HepG2 (cell line): ENCODE measurements around the gene CPEB4. TPM values are rescaled to one million over a fixed set of nuclear protein-coding genes. Genes with fewer than 3 reads are reported as not detected.
A peak's percentile ranks its signal among the peaks of the same experiment; 100 is the strongest.

Experiments
- ATM ChIP-seq: fragments of 450-650 bp; IDR thresholded peaks from 2 replicates; pipeline ENCODE4 v1.7.1; 2017; ENCODE audit warnings: mild to moderate bottlenecking, borderline replicate concordance
- GABPA ChIP-seq, 2 experiments: IDR thresholded peaks; 2 replicates each; pipeline ENCODE4 v1.6.1; 2011 to 2016; ENCODE audit warnings: low read depth in 2 of 2, low read length in 1 of 2, missing biosample characterization in 1 of 2, missing genetic modification characterization in 1 of 2
- MLXIP ChIP-seq: sonication (generic); formaldehyde crosslinking; IDR thresholded peaks from 2 replicates; pipeline ENCODE4 v1.9.0; 2021; ENCODE audit warnings: missing genetic modification reagents, borderline replicate concordance
- NFATC3 ChIP-seq: sonication (generic); formaldehyde crosslinking; IDR thresholded peaks from 2 replicates; pipeline ENCODE4 v1.5.1; 2020; ENCODE audit warnings: mild to moderate bottlenecking, missing genetic modification reagents
- PAXIP1 ChIP-seq: sonication (generic); formaldehyde crosslinking; conservative IDR thresholded peaks from 2 replicates; pipeline ENCODE4 v1.4.0; 2020; ENCODE audit warnings: mild to moderate bottlenecking, missing genetic modification reagents, moderate library complexity
- PRDM15 ChIP-seq: sonication (generic); formaldehyde crosslinking; IDR thresholded peaks from 2 replicates; pipeline ENCODE4 v1.4.0; 2020; ENCODE audit warnings: missing genetic modification reagents
- SP5 ChIP-seq: IDR thresholded peaks from 2 replicates; pipeline ENCODE4 v1.6.1; 2016; ENCODE audit warnings: low read depth, borderline replicate concordance
- SUZ12 ChIP-seq: fragments of 150-350 bp; IDR thresholded peaks from 2 replicates; pipeline ENCODE4 v1.6.1; 2014; ENCODE audit warnings: low read depth, low read length
- ZBTB34 ChIP-seq: sonication (generic); formaldehyde crosslinking; IDR thresholded peaks from 2 replicates; pipeline ENCODE4 v1.8.0; 2022; ENCODE audit warnings: mild to moderate bottlenecking, missing genetic modification reagents
- ZBTB43 ChIP-seq: sonication (generic); formaldehyde crosslinking; conservative IDR thresholded peaks from 2 replicates; pipeline ENCODE4 v1.4.0; 2020; ENCODE audit warnings: missing genetic modification reagents
- ZMYM2 ChIP-seq: sonication (generic); formaldehyde crosslinking; IDR thresholded peaks from 2 replicates; pipeline ENCODE4 v1.8.0; 2022; ENCODE audit warnings: mild to moderate bottlenecking, missing genetic modification reagents
- ZMYM3 ChIP-seq: sonication (generic); formaldehyde crosslinking; IDR thresholded peaks from 2 replicates; pipeline ENCODE4 v1.5.1; 2020; ENCODE audit warnings: mild to moderate bottlenecking, missing genetic modification reagents
- ZNF205 ChIP-seq: IDR thresholded peaks from 2 replicates; pipeline ENCODE4 v1.6.1; 2018; ENCODE audit warnings: missing biosample characterization, missing genetic modification reagents
- ZNF777 ChIP-seq: sonication (generic); formaldehyde crosslinking; IDR thresholded peaks from 2 replicates; pipeline ENCODE4 v1.4.0; 2020; ENCODE audit warnings: missing genetic modification reagents
- ZNF83 ChIP-seq: sonication (generic); formaldehyde crosslinking; IDR thresholded peaks from 2 replicates; pipeline ENCODE4 v1.4.0; 2020; ENCODE audit warnings: missing genetic modification reagents, mild to moderate bottlenecking, borderline replicate concordance
- polyA plus RNA-seq, 8 experiments: library from polyadenylated mRNA; depleted of rRNA in 3 of 8; stranded (reverse) in 7 of 8; unstranded in 1 of 8; fragments of >200 nt; fragmentation: Illumina TruSeq in 4 of 8; extraction: Trizol in 4 of 8; gene quantifications; 2 replicates each; pipeline versions ENCODE4 v1.2.1 to v1.2.3, GENCODE V29; 2011 to 2016; ENCODE audit warnings: low read depth in 4 of 8, missing spikeins in 1 of 8, mixed read lengths in 1 of 8; ENCODE audit not compliant: insufficient read depth in 1 of 8
- total RNA-seq, 5 experiments: library from RNA; depleted of rRNA; stranded (reverse); fragments of >200 nt; fragmentation: Illumina TruSeq; extraction: Trizol; gene quantifications; 2 replicates each; pipeline ENCODE4 v1.2.3, GENCODE V29; 2016; ENCODE audit warnings: low read depth in 1 of 5

Gene CPEB4
- total and polyA plus RNA-seq, 2 of the 13 experiments (the other 11 are each of a cell fraction or from before 2014, with no cell fraction given) = 7.7 to 26.7 TPM

GRCh38 chr5:173887610-173888472, at the start of gene CPEB4 (continued):
- TF ChIP-seq PRDM15 (no peak), ATM (no peak), ZBTB34 (CRISPR knock-in tag) (no peak), ZNF777 (0 out of 2 replicates have a peak, but pooled peaks have one; percentile 32), ZNF83 (peak; percentile 40; the same call in 1 of the 2 replicates), SP5 (CRISPR knock-in tag) (peak; percentile 69; the same call in 1 of the 2 replicates), ZMYM3 (CRISPR knock-in tag) (no peak; the same call in 1 of the 2 replicates), ZBTB43 (CRISPR knock-in tag) (no peak), SUZ12 (no peak), NFATC3 (no peak), MLXIP (CRISPR knock-in tag) (no peak), ZMYM2 (no peak), ZNF205 (no peak), PAXIP1 (peak; percentile 71), GABPA (IDR thresholded peaks at IDR 0.05; ENCODE audit: low read depth, low read length) (peak; percentile 59), GABPA (CRISPR knock-in tag; IDR thresholded peaks at IDR 0.05; ENCODE audit: low read depth) (peak; percentile 92)
